ENCODE results near the gene ATP11A. TPM values are rescaled to one million over a fixed set of nuclear protein-coding genes. Genes with fewer than 3 reads are reported as not detected.

The ATP11A gene
- total and polyA plus RNA-seq, 10 of the 15 experiments (the other 5 are each of a cell fraction or from before 2014, with no cell fraction given) = 1.4 to 69.6 (median 14.4) TPM

GRCh38 chr13:112768795-112769481, 79.1 kb downstream of the ATP11A start (continued):
- TF ChIP-seq SKIL (IDR thresholded peaks at IDR 0.05; ENCODE audit: low read depth, poor library complexity, severe bottlenecking) = no peak
- TF ChIP-seq PRDM15 (CRISPR knock-in tag; IDR thresholded peaks at IDR 0.05) = no peak
- TF ChIP-seq BCL11A (IDR thresholded peaks at IDR 0.05; ENCODE audit: low read depth, low read length) = peak; percentile 41; the same call in 1 of the 2 replicates
- no peak for TF ChIP-seq ETV6 (conservative IDR thresholded peaks at IDR 0.05 in 1 of 2, IDR thresholded peaks at IDR 0.05 in 1 of 2; ENCODE audit: borderline replicate concordance in 1 of 2, low read depth in 1 of 2)
- TF ChIP-seq WRNIP1 (IDR thresholded peaks at IDR 0.05; ENCODE audit: borderline replicate concordance, low read depth, low read length) = no peak
- no peak for TF ChIP-seq IRF3 (IDR thresholded peaks at IDR 0.05)
- peak; percentile 92 for TF ChIP-seq NR2F1 (conservative IDR thresholded peaks at IDR 0.05)
- no peak for TF ChIP-seq CBX5 (IDR thresholded peaks at IDR 0.05; ENCODE audit: low read depth)
- TF ChIP-seq SMAD1 (IDR thresholded peaks at IDR 0.05; ENCODE audit: low read depth, partially characterized antibody) = no peak
- no peak for TF ChIP-seq E2F8 (IDR thresholded peaks at IDR 0.05; ENCODE audit: low read depth, partially characterized antibody)
- no peak for TF ChIP-seq TCF12 (IDR thresholded peaks at IDR 0.05; ENCODE audit: low read depth, low read length)
- peak; percentile 86 for TF ChIP-seq MLLT1 (IDR thresholded peaks at IDR 0.05)
- no peak for TF ChIP-seq CEBPZ (IDR thresholded peaks at IDR 0.05; ENCODE audit: low read depth, low read length)

Data from GM12878 (cell line).